ENCODE measurements around the gene OPTN. TPM values are rescaled to one million over a fixed set of nuclear protein-coding genes. Genes with fewer than 3 reads are reported as not detected.

The OPTN gene
- total and polyA plus RNA-seq, 2 of the 8 experiments (the other 6 are each of a cell fraction or from before 2014, with no cell fraction given) = 4.8 to 20.1 TPM

DNA sequence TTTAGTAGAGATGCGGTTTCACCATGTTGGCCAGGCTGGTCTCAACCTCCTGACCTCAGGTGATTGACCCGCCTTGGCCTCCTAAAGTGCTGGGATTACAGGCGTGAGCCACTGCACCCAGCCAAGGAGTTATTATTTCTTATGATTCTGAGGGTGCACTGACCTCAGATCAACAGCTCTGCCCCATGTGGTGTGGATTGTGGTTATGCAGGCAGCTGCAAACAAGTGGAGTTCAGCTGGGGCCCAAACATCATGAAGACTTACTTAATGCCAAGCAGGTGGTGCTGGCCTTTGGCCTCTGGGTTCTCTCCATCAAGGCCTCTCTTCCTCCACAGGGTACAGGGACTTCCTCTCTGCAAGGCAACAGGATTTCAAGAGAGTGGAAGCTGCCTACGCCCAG, 45.1 kb upstream of the OPTN start:
- Histone ChIP-seq H3K9ac (replicated peaks in 1 of 4; ENCODE audit: extremely low read depth in 1 of 4, low read depth in 3 of 4, low read length in 3 of 4) (no peak overlapping the region), H4K91ac (replicated peaks; ENCODE audit: insufficient read length, low read length) (no peak overlapping the region), H2AFZ (ENCODE audit: low read length) (no peak overlapping the region), H3K23me2 (ENCODE audit: low read depth, low read length) (no peaks in the 10 kb centered on the region; the same call in 1 of the 2 replicates), H3K4me3 (ENCODE audit: extremely low read depth in 1 of 4, insufficient read depth in 2 of 4, low read depth in 3 of 4, low read length in 4 of 4) (no peak overlapping the region), H3K79me1 (ENCODE audit: low read depth, low read length) (no peaks in the 10 kb centered on the region), H4K8ac (ENCODE audit: extremely low read depth, insufficient read depth, low read length) (no peak overlapping the region; the same call in 1 of the 2 replicates), H3K4me1 (replicated peaks in 1 of 4; ENCODE audit: control insufficient read depth in 3 of 4, insufficient read depth in 4 of 4, low read length in 3 of 4) (peaks cover 0 to 1% (median 0%) of the 10 kb centered on the region in 4 experiments; a peak in 4 of 7 replicates), H3K18ac (ENCODE audit: extremely low read depth, low read length) (no peak overlapping the region), H3K9me3 (ENCODE audit: insufficient read depth in 2 of 2, low read depth in 1 of 2, low read length in 1 of 2) (no peaks in the 10 kb centered on the region), H2AK5ac (ENCODE audit: low read depth, low read length) (no peak overlapping the region), H3K14ac (ENCODE audit: insufficient read length) (no peak overlapping the region), H3K23ac (ENCODE audit: insufficient read length) (no peak overlapping the region), H2BK20ac (ENCODE audit: low read length) (no peak overlapping the region), H2BK5ac (ENCODE audit: low read depth, low read length) (no peak overlapping the region), H4K5ac (ENCODE audit: insufficient read length, low read depth, low read length) (no peak overlapping the region), H3K56ac (replicated peaks; ENCODE audit: insufficient read length, low read depth, low read length) (no peak overlapping the region), H3K27ac (ENCODE audit: low read depth, low read length) (no peak overlapping the region), H3K36me3 (ENCODE audit: control insufficient read depth in 2 of 4, insufficient read depth in 4 of 4, low read length in 3 of 4) (no peaks in the 10 kb centered on the region), H2BK12ac (ENCODE audit: low read depth, low read length) (no peak overlapping the region; the same call in 1 of the 2 replicates), H4K20me1 (replicated peaks in 1 of 2; ENCODE audit: control insufficient read depth in 1 of 2, insufficient read depth in 2 of 2, low read length in 2 of 2) (no peaks in the 10 kb centered on the region), H2BK120ac (replicated peaks; ENCODE audit: low read depth, low read length) (no peak overlapping the region), H3K4me2 (ENCODE audit: insufficient read depth in 1 of 2, low read depth in 2 of 2, low read length in 2 of 2) (no peak overlapping the region), H3K4ac (replicated peaks; ENCODE audit: insufficient read length, low read depth, low read length) (no peak overlapping the region), H3K79me2 (ENCODE audit: control insufficient read depth in 1 of 2, insufficient read depth in 2 of 2, low read length in 2 of 2) (no peaks in the 10 kb centered on the region), H2BK15ac (ENCODE audit: low read length) (peak overlapping the region; percentile 4; the same call in 1 of the 2 replicates), H3K27me3 (replicated peaks in 1 of 4; ENCODE audit: control insufficient read depth in 3 of 4, extremely low read depth in 1 of 4, insufficient read depth in 3 of 4, low read length in 3 of 4) (no peaks in the 10 kb centered on the region; a peak in 2 of 7 replicates)
- no peak for DNase-seq (ENCODE audit: low read depth in 1 of 2, low spot score in 2 of 2)
- FAIRE-seq = no peak
- POLR2A ChIA-PET (ENCODE audit: partially characterized antibody) = no interaction called here
- no peak for TF ChIP-seq JUND (IDR thresholded peaks at IDR 0.05; ENCODE audit: low read length)
- TF ChIP-seq GABPA (IDR thresholded peaks at IDR 0.05; ENCODE audit: borderline replicate concordance, insufficient read depth, low read length) = no peak
- no peak for TF ChIP-seq CBX8 (IDR thresholded peaks at IDR 0.05; ENCODE audit: borderline replicate concordance, low read depth, low read length)
- TF ChIP-seq RNF2 (IDR thresholded peaks at IDR 0.05; ENCODE audit: borderline replicate concordance, low read depth, low read length, missing control alignments, poor library complexity, severe bottlenecking) = no peak
- TF ChIP-seq TCF12 (IDR thresholded peaks at IDR 0.05; ENCODE audit: low read depth, low read length) = no peak
- no peak for TF ChIP-seq CHD1 (IDR thresholded peaks at IDR 0.05; ENCODE audit: low read depth, low read length)
- TF ChIP-seq RFX5 (IDR thresholded peaks at IDR 0.05; ENCODE audit: borderline replicate concordance, low read depth, low read length) = no peak
- TF ChIP-seq USF2 (IDR thresholded peaks at IDR 0.05; ENCODE audit: low read length) = no peak
- TF ChIP-seq EGR1 (IDR thresholded peaks at IDR 0.05; ENCODE audit: borderline replicate concordance, low read depth, low read length) = no peak
- no peak for TF ChIP-seq RBBP5 (IDR thresholded peaks at IDR 0.05; ENCODE audit: borderline replicate concordance, low read depth, low read length)
- WGBS, 2 experiments (ENCODE audit: extremely low coverage in 1 of 2, insufficient coverage in 1 of 2, insufficient read length in 1 of 2, insufficient replicate concordance in 2 of 2, low coverage in 1 of 2, low lambda C conversion rate in 2 of 2, missing lambda C conversion rate in 1 of 2) = 88% methylated on average over 4 of the region's 4 CpGs; no CpG with 5 or more reads in 1 of the 2 experiments
- CTCF ChIA-PET (ENCODE audit: partially characterized antibody) = interaction anchor here (1.0 to 3.9 kb wide), 11 partner anchors 8 to 344 kb away, joined by 3 to 20 read pairs (median 6); no protein-coding TSS in a partner anchor

Measured in H1 (cell line).